GM18951 (cell line): ENCODE measurements around the gene RASGRF2.

Experiments
- POLR2A ChIP-seq: IDR thresholded peaks from 4 replicates; pipeline ENCODE4 v1.6.1; 2011; ENCODE audit warnings: mild to moderate bottlenecking; ENCODE audit not compliant: insufficient read length, insufficient read depth; ENCODE audit errors: extremely low read depth
- in situ Hi-C: fragments of 300-500 bp; cut with MboI; formaldehyde crosslinking; loops from one replicate; pipeline ENCODE4 v1.12.0; 2022; ENCODE audit warnings: low sequenced_read_pairs, mixed read lengths, inconsistent platforms; ENCODE audit not compliant: unreplicated experiment

RASGRF2 gene

DNA sequence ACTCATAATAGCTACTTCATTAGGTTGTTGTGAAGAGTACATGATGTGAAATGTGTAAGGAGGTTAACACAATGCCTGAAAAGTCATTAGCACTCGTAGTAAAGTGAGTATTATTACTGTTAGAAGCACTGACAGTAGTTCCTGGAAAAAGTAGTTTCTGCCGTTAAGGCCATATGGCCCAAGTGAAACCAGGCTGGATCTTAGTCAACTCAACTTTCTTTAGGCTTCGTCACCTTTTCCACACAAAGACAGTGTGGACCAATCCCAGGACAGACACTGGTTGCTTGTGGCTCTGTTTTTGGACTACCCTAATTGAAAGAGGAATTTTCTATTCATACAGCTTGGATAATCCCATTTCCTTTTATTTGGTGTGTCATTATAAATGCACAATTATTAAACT is 243.6 kb downstream of the RASGRF2 start:
- no peak for TF ChIP-seq POLR2A
- in situ Hi-C loops, result no loop called here

DNA sequence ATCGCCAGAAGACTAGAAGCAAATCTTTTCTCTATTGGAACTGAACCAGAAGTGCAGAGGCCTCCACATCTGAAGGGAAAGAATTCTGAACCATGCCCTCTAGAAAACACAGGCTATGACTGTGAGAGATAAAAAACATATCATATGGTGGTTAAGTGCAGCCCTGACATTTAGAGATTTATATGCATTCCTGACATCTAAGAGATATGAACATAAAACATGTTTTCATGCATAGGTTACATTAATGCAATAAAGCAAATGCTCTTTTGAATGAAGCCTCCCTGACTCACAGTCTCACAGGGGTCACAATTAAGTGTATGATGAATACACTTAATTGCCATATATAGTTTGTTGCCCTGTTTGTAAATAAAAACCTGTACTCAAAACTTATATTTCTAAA is 244.0 kb downstream of the RASGRF2 start:
- no peak for TF ChIP-seq POLR2A
- in situ Hi-C loops, result no loop called here

DNA sequence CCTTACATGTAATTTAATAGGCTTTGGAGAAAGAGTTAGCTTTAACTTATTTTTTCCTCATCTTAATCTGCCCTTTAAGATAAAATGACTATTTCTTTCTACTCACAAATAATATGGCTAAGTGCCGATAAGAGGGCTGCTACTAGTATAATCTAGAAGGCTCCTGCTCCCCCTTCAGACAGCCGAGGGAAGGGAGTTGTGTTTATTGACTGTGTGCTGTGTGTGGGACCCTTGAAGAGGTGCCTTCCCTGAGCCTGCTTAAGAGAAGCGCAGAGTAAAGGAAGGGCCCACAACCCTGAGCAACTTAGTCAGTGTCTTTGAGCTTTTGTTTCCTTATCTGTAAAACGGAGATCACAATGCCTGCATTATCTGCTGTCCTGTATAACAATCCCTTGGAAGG is 244.9 kb downstream of the RASGRF2 start:
- TF ChIP-seq POLR2A, result no peak
- in situ Hi-C loops, result no loop called here

DNA sequence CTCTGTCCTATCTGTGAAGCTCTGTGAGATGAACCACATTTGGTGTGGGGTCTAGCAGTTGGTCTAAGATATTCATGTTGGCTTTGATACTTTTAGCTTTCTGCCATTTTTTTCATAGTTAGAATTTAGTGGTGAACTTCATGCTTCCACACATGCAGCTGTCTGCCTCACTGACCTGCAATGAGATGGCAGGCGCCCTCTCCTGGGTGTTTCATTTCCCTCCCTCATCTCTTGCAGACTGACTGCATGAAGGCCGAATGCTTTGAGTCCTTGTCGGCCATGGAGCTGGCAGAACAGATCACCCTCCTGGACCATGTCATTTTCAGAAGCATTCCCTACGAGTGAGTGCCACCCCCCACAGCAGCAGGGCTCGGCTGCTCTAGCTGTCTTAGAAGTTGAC is 246.8 kb downstream of the RASGRF2 start:
- no peak for TF ChIP-seq POLR2A
- in situ Hi-C loops, result no loop called here

DNA sequence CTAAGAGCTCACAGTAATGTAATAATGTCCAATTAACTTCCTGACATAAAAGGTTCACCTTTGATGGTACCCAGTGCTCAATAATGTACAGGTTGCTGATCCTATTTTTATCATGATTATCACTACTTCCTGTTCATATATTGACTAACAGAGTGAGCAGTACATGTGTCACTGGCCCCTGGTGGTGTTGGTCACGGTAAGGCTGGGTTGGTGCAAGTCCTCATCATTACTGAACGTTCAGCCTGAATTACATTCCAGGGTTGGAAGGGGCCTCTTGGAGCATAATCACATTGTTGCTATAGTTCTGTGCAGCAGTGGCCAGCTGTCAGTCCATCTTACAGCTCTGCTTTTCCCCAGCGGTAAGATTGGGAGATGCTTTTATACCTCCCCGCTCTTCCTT is 248.7 kb downstream of the RASGRF2 start:
- in situ Hi-C loops, result no loop called here
- no peak for TF ChIP-seq POLR2A

DNA sequence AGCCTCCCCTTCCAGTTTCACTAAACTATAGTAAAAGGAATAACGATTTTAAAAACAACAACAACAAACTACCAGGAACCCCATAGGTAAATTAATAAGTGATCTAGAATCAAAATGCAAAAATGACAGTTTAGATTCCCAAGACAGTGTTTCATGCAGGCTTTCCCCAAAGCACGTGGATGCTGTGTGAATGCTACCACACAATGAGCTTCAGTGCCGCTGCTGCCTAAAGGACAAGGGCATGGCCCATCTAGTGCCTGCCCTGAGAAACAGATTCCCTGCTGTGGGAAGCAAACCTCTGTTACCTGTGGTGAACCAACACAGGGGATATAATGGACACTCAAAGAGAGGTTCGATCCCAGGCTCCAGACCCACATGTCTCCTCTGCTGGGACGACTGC is 249.2 kb downstream of the RASGRF2 start:
- TF ChIP-seq POLR2A, result no peak
- in situ Hi-C loops, result no loop called here

DNA sequence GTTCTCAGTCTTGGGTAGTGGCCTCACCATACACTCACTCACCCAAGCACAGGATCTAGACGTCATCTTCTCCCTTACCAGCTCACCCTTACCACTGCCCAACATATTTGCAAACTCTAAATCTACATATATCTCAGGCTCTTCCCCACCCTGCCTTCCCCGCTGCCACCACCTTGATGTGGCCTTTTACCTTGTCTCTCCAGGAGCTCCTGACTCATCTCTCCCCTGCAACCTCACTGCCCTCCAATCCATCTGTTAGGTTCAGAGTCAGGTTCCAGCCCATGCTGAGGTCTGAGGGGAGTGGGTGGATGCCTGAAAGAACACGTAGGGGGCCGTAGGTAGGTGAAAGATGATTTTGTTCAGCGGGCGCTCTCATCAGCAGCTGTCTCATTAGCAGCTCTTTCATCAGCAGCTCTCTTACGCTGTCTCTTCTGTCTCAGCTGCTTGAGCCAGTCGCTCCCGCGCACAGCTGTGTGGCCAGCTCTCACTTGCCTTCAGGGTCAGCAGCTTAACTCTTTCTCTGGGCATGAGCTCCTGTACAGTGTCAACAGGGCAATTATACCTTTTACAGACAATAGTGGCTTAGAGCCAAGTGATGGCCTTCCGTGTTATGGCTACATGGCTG is 249.8 kb downstream of the RASGRF2 start:
- TF ChIP-seq POLR2A, result no peak

DNA sequence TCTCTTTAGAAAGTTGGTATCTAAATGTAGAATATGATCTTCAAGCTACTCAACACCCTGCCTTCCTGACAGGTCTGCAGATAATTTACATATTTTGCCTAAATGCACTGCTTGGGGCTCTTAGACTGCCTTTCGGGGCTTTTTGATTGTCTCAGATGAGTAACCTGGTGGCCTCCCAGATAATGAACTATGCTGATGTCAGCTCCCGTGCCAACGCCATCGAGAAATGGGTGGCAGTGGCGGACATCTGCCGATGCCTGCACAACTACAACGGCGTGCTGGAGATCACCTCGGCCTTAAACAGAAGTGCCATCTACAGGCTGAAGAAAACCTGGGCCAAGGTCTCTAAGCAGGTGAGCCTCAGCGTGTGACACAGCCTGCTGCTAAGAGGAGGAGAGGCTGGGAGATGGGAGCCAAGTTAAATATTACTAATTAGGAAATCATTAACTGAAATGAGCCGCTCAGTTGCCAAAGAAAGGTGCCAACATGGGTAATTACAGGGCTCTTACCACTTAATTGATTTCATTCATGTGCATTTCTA is 252.1 kb downstream of the RASGRF2 start:
- in situ Hi-C loops, result no loop called here
- no peak for TF ChIP-seq POLR2A

More for the DNA sequence above, 249.8 kb downstream of the RASGRF2 start:
- in situ Hi-C loops, result no loop called here

DNA sequence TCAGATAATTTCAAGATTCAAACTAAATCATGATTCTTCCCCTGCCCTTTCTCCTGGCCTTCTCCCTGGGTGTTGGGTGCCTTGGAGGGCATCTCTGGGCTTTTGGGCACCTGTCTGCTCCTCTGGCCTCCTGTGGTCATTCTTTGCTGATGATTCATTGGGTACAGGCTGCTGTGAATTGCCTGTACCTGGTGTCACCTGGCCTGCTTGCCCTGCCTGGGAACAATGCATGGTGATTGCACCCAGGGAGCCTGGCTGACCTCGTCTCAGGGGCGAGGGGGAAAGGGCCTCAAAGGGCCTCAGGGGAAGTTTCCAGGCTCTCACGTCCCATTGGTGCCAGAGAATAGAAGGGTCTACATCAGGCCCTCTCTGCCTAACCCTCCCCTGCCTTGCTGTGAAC is 252.9 kb downstream of the RASGRF2 start:
- in situ Hi-C loops, result no loop called here
- no peak for TF ChIP-seq POLR2A

DNA sequence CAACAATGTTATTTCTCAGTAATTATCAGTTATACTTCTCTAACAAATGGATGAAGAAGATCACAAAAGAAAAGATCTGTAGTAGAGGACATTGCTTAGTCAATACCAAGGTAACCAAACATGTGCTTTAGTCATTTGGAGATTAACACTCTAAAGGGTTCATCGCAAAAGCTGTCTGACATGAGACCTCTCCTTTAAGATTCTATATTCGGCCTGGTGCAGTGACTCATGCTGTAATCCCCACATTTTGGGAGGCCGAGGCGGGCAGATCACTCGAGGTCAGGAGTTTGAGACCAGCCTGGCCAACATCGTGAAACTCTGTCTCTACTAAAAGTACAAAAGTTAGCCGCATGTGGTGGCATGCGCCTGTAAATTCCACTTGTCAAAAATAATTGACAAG is 254.7 kb downstream of the RASGRF2 start:
- no peak for TF ChIP-seq POLR2A
- in situ Hi-C loops, result no loop called here

DNA sequence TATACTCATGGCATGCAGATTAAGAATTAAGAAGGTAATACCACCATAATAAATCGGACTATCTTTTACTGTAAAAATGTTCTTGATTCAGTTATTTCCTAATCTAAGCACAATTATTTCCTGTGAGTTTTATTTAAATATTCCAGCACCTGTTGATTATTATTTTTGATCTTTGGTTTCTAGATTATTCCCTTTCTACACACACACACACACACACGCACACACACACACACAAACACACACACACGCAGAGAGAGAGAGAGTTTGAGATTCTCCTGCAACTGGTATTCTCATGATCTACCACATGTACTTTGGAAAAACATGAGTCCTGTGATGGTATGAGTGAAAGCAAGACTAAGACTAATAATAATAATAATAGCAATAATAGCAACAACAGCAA is 256.0 kb downstream of the RASGRF2 start:
- no peak for TF ChIP-seq POLR2A
- in situ Hi-C loops, result no loop called here

DNA sequence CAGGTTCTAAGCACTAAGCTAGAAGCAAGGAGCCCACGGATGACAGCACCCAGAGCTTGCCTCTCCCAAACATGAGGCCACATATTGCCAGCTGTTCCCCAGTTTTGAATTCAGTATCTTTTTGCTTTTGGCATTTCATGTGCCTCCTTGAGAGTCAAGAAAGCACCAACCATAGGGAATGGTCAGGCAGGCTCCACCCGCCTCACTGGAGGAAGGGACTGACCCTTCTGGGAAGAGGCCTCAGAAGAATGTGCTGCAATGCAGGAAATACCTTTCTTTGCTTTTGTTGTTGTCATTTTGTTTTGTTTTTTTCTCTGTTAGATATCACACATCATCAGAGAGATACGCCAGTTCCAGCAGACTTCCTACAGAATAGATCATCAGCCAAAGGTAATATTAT is 259.2 kb downstream of the RASGRF2 start:
- in situ Hi-C loops, result no loop called here
- no peak for TF ChIP-seq POLR2A

DNA sequence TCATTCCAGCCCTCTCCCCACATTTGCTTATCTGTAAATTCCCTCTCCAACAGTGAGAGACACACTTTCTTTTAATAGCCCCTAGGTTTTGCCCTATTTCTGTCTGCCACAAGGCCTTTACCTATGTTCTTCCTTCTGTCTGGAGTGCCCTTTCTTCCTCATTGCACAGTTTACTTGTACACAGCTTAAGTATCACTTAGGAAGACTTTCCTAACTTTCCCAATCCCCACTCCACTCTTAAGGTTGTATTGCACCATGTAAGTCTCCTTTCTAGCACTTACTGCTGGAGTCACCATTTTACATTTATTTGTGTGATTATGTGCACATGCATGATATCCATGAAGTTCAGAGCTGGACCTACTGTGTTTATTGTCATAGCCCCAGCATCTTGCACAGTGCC is 262.1 kb downstream of the RASGRF2 start:
- in situ Hi-C loops, result no loop called here

DNA sequence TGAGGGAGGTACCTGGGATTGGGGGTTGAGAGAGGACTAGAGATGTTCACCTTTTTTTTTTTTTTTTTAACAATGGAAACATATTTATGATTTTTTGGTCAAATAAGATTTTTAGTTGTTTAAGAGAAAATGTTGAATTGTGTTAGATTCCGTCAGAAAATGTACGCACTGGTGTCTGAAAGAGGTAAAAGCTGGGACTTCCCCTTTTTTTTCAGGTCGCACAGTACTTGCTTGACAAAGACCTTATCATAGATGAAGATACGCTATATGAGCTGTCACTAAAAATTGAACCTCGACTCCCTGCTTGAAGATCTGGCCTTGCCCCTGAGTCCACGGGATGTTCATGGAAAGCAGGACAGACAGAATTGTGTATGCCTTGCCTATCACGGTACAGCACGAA is 265.3 kb downstream of the RASGRF2 start:
- no peak for TF ChIP-seq POLR2A
- in situ Hi-C loops, result no loop called here

More for the DNA sequence above, 262.1 kb downstream of the RASGRF2 start:
- TF ChIP-seq POLR2A, result no peak

DNA sequence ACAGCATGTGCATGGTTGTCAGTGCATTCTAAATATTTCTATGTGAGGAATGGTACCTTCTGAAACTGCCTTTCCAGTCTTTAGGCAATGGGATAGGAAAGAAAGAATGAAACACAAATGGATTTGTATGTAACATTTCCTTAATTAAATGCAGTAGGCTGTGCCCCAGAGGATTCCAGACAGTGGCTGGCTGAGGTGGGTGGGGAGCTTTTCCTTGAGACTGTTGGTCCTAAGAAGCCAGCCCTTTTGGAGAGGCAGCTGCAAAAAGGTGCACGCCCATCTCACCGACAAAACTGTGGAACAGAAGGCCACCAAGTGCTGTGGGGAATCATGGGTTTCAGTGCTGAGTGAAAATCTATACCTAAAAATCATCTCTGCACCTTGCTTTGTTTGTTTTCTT is 266.1 kb downstream of the RASGRF2 start:
- in situ Hi-C loops, result no loop called here
- no peak for TF ChIP-seq POLR2A
